Astrocyte of the cerebellum (primary cell): ENCODE results near the gene CCM2.

ENCODE experiments used
- DNase-seq: peaks from one replicate; pipeline ENCODE4 v3.0.0-alpha.2; 2011; ENCODE audit warnings: low read depth
- H3K4me3 ChIP-seq: 2 replicates; pipeline ENCODE4 v1.5.1; 2011; ENCODE audit warnings: mild to moderate bottlenecking, low read depth, low read length, moderate library complexity
- CTCF ChIP-seq: IDR thresholded peaks from 2 replicates; pipeline ENCODE4 v1.5.1; 2012; ENCODE audit warnings: low read length, low read depth, moderate library complexity, mild to moderate bottlenecking; ENCODE audit errors: missing control alignments
- in situ Hi-C: cut with HindIII; loops from 2 replicates; pipeline ENCODE4 v1.10.0; 2017; ENCODE audit warnings: low sequenced_read_pairs

The CCM2 gene

GRCh38 chr7:45085619-45086200, 85.7 kb downstream of the CCM2 start:
- DNase-seq = no peak
- in situ Hi-C loops = no loop called here
- H3K4me3 ChIP-seq = no peak overlapping the region
- TF ChIP-seq CTCF = no peak

GRCh38 chr7:45086331-45087065, 86.5 kb downstream of the CCM2 start:
- no peak for TF ChIP-seq CTCF
- no peak overlapping the region for H3K4me3 ChIP-seq
- no peak for DNase-seq
- in situ Hi-C loops = no loop called here

GRCh38 chr7:45087301-45088145, 87.5 kb downstream of the CCM2 start:
- no peak for TF ChIP-seq CTCF
- H3K4me3 ChIP-seq = peak overlapping the region; percentile 61
- in situ Hi-C loops = no loop called here
- DNase-seq = no peak

GRCh38 chr7:45088146-45088701, 88.2 kb downstream of the CCM2 start:
- no peak for TF ChIP-seq CTCF
- no peak for DNase-seq
- in situ Hi-C loops = no loop called here
- H3K4me3 ChIP-seq = peak overlapping the region; percentile 61

GRCh38 chr7:45088821-45089340, 88.9 kb downstream of the CCM2 start, which contains the start of gene NACAD:
Gene NACAD (minus strand): TSS chr7:45088969. CDS start chr7:45088894, 75 bp downstream.
- in situ Hi-C loops = no loop called here
- peak within 1 kb of the TSS; percentile 61 for H3K4me3 ChIP-seq
- no peak for DNase-seq

More at GRCh38 chr7:45088821-45089340, 88.9 kb downstream of the CCM2 start, which contains the start of gene NACAD:
- TF ChIP-seq CTCF = no peak
